GM19193 (cell line): ENCODE data around the gene CDCP1.

Experiments
- POLR2A ChIP-seq: IDR thresholded peaks from 4 replicates; pipeline ENCODE4 v1.6.1; 2011; ENCODE audit not compliant: insufficient read depth, insufficient read length; ENCODE audit errors: extremely low read depth

Gene CDCP1

DNA sequence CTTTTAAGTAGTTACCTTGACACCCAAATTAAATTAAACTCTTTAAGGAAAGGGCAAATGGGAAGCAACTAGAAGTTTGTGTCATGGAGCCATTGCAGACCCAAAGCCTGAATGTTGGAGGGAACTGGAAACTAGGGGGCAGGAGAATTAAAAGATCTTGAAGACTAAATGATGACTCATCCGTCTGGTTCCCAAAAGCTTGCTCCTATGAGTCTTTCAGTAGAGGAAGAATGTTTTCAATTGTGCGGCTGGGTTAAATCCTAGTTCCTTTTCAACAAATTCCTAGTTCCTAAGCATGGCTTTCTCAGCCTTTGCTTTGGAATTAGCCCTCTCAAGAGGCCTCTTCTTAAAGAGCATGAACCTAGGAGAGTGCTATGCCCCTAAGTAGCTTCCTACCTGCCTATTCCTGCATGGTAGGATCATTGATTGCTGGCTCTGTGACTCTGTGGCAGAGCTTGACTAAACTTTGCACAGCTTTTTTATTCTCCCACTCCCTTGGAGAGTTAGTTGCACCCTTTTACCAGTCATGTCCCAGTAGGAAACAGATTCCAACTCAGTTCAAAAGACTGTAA is 102.4 kb downstream of the CDCP1 start:
- TF ChIP-seq POLR2A, result no peak

- TF ChIP-seq POLR2A, result no peak
Observed at GRCh38 chr3:45042162-45042561, 104.0 kb downstream of the CDCP1 start.

- no peak for TF ChIP-seq POLR2A
Observed at GRCh38 chr3:45041666-45042065, 104.5 kb downstream of the CDCP1 start.

GRCh38 chr3:45037720-45038455 is 108.3 kb downstream of the CDCP1 start:
- no peak for TF ChIP-seq POLR2A

DNA sequence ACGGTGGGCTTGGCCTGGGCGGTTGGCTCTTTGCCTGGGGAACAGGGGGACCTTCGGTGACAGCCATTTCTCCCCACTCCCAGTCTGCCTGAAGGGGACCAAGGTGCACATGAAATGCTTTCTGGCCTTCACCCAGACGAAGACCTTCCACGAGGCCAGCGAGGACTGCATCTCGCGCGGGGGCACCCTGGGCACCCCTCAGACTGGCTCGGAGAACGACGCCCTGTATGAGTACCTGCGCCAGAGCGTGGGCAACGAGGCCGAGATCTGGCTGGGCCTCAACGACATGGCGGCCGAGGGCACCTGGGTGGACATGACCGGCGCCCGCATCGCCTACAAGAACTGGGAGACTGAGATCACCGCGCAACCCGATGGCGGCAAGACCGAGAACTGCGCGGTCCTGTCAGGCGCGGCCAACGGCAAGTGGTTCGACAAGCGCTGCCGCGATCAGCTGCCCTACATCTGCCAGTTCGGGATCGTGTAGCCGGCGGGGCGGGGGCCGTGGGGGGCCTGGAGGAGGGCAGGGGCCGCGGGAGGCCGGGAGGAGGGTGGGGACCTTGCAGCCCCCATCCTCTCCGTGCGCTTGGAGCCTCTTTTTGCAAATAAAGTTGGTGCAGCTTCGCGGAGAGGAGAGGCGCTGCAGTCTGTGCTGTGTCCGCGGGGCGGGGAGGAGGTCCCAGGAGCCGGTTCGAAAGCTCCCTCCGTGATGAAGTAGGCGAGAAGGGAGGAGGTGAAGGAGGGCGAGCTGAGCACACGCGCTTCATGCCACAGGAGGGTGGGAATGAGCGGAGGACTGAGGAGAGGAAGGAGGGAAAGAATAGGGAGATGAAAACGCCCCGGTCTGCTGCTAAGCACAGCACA is 110.5 kb downstream of the CDCP1 start:
- no peak for TF ChIP-seq POLR2A

DNA sequence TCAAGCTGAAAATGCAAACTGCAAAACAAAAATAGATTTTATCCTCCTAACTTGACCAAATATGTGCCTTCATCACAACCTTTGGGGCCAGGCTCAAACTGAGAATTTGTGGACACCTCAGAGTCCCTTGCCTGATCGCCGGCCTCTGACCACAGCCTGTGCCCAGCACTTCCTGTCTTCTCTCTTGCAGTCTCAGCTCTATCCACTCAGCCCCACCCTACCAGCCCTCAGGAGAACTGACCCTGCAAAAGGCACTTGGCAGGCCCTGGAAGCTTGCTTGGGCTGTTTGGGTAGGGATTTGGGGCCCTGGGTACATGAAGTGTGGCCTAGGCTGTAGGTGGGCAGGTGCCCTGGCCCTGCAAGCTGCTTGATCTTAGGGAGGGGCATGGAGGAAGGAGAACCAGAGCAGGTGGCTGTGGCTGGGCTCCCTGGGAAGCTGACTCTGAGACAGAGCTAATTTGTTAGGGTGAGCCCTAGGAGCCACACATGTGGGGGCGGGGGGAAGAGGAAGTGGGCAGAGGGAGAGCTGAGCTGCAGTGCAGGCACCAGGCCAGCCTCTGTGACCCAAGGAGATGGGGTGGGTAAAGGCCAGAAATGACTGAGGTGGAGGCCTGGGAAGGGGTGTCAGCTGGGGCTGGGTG is 111.4 kb downstream of the CDCP1 start:
- TF ChIP-seq POLR2A, result no peak

DNA sequence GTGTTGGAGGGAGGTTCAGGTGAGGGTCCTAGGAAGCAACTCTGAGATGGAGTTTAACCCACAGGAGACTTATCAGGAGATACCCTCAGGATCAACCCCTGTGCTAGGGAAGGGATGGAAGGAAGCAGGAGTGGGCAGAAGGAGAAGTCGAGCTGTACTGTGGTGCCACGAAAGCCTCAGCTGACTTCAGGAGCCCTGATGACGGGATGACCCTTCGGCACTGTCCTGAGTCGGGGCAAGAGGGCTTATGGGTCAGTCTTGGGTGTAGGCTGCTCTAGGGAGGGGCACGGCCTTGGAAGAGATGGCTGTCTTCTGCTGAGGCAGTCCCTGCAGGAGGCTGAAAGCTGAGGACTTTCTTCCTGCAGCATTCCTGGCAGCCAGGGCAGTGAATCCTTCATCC is 112.4 kb downstream of the CDCP1 start:
- no peak for TF ChIP-seq POLR2A
